Parathyroid adenoma (tissue), 2 donors: Measurements from ENCODE around the gene STK17B.

ENCODE experiments used
- H2AFZ ChIP-seq: fragments of 300-600 bp; sonication (generic); one replicate; pipeline ENCODE4 v1.7.0; 2017; ENCODE audit warnings: antibody characterized with exemption, mild to moderate bottlenecking
- H3K27ac ChIP-seq: fragments of 300-600 bp; sonication (generic); one replicate; pipeline ENCODE4 v1.7.0; 2017
- H3K27me3 ChIP-seq: fragments of 300-600 bp; sonication (generic); one replicate; pipeline ENCODE4 v1.7.0; 2017; ENCODE audit warnings: low read length; ENCODE audit not compliant: control insufficient read depth, insufficient read depth
- H3K36me3 ChIP-seq: fragments of 300-600 bp; sonication (generic); one replicate; pipeline ENCODE4 v1.7.0; 2017; ENCODE audit warnings: low read length; ENCODE audit not compliant: control insufficient read depth, insufficient read depth
- H3K4me1 ChIP-seq: fragments of 300-600 bp; sonication (generic); one replicate; pipeline ENCODE4 v1.7.0; 2017; ENCODE audit warnings: control low read depth
- H3K4me2 ChIP-seq: fragments of 300-600 bp; sonication (generic); one replicate; pipeline ENCODE4 v1.7.0; 2017; ENCODE audit warnings: low read length
- H3K4me3 ChIP-seq: fragments of 300-600 bp; sonication (generic); one replicate; pipeline ENCODE4 v1.7.0; 2017; ENCODE audit warnings: low read depth, low read length
- H3K79me2 ChIP-seq: fragments of 300-600 bp; sonication (generic); one replicate; pipeline ENCODE4 v1.7.0; 2017; ENCODE audit warnings: control low read depth
- H3K9ac ChIP-seq: fragments of 300-600 bp; sonication (generic); one replicate; pipeline ENCODE4 v1.7.0; 2017; ENCODE audit warnings: mild to moderate bottlenecking
- H3K9me3 ChIP-seq: fragments of 300-600 bp; sonication (generic); one replicate; pipeline ENCODE4 v1.7.0; 2017; ENCODE audit warnings: low read length; ENCODE audit not compliant: control insufficient read depth
- CTCF ChIP-seq: fragments of 300-600 bp; sonication (generic); IDR thresholded peaks from one replicate; pipeline ENCODE4 v1.7.0; 2017; ENCODE audit warnings: antibody characterized with exemption, mild to moderate bottlenecking
- donor health status: primary hyperparathyroidism.

Gene STK17B

GRCh38 chr2:196215376-196215775 is 44.0 kb upstream of the STK17B start:
- H3K36me3 ChIP-seq = no peaks in the 10 kb centered on the region
- H2AFZ ChIP-seq = no peak overlapping the region
- TF ChIP-seq CTCF = no peak
- H3K9ac ChIP-seq = no peak overlapping the region
- H3K4me3 ChIP-seq = no peak overlapping the region
- H3K79me2 ChIP-seq = no peaks in the 10 kb centered on the region
- no peaks in the 10 kb centered on the region for H3K27me3 ChIP-seq
- H3K4me2 ChIP-seq = no peak overlapping the region
- no peaks in the 10 kb centered on the region for H3K4me1 ChIP-seq
- no peak overlapping the region for H3K27ac ChIP-seq
- H3K9me3 ChIP-seq = no peaks in the 10 kb centered on the region

- Histone ChIP-seq H3K4me3 (no peak overlapping the region), H3K9ac (no peak overlapping the region), H3K27ac (no peak overlapping the region), H3K4me2 (no peak overlapping the region), H3K79me2 (no peaks in the 10 kb centered on the region), H3K4me1 (no peaks in the 10 kb centered on the region), H3K36me3 (no peaks in the 10 kb centered on the region), H3K27me3 (no peaks in the 10 kb centered on the region), H2AFZ (no peak overlapping the region), H3K9me3 (no peaks in the 10 kb centered on the region)
- no peak for TF ChIP-seq CTCF
Observed at GRCh38 chr2:196214156-196214555, 42.8 kb upstream of the STK17B start.

- TF ChIP-seq CTCF = no peak
- H3K79me2 ChIP-seq = no peaks in the 10 kb centered on the region
- no peak overlapping the region for H3K4me2 ChIP-seq
- no peaks in the 10 kb centered on the region for H3K36me3 ChIP-seq
- H3K27ac ChIP-seq = no peak overlapping the region
- H2AFZ ChIP-seq = no peak overlapping the region
- H3K9me3 ChIP-seq = no peaks in the 10 kb centered on the region
- no peaks in the 10 kb centered on the region for H3K27me3 ChIP-seq
- no peak overlapping the region for H3K4me3 ChIP-seq
- H3K9ac ChIP-seq = no peak overlapping the region
- H3K4me1 ChIP-seq = no peaks in the 10 kb centered on the region
Observed at GRCh38 chr2:196213252-196213980, 42.0 kb upstream of the STK17B start.

- Histone ChIP-seq H3K27me3 (no peaks in the 10 kb centered on the region), H3K79me2 (no peaks in the 10 kb centered on the region), H3K9ac (no peak overlapping the region), H3K4me1 (no peaks in the 10 kb centered on the region), H3K27ac (no peak overlapping the region), H3K36me3 (no peaks in the 10 kb centered on the region), H2AFZ (no peak overlapping the region), H3K9me3 (no peaks in the 10 kb centered on the region), H3K4me2 (no peak overlapping the region), H3K4me3 (no peak overlapping the region)
- TF ChIP-seq CTCF = no peak
Observed at GRCh38 chr2:196208915-196209314, 37.5 kb upstream of the STK17B start.

GRCh38 chr2:196206804-196207203 is 35.4 kb upstream of the STK17B start:
- no peaks in the 10 kb centered on the region for H3K9me3 ChIP-seq
- H3K4me1 ChIP-seq = no peaks in the 10 kb centered on the region
- no peak overlapping the region for H2AFZ ChIP-seq
- no peaks in the 10 kb centered on the region for H3K36me3 ChIP-seq
- H3K4me2 ChIP-seq = no peak overlapping the region
- H3K27ac ChIP-seq = no peak overlapping the region
- H3K27me3 ChIP-seq = no peaks in the 10 kb centered on the region
- TF ChIP-seq CTCF = no peak
- H3K4me3 ChIP-seq = no peak overlapping the region
- no peaks in the 10 kb centered on the region for H3K79me2 ChIP-seq
- no peak overlapping the region for H3K9ac ChIP-seq
